ENCODE results near the gene RNF220. TPM values are rescaled to one million over a fixed set of nuclear protein-coding genes. Genes with fewer than 3 reads are reported as not detected.
A peak's percentile ranks its signal among the peaks of the same experiment; 100 is the strongest.

RNF220 gene
- total and polyA plus RNA-seq, 4 donors = 44.2 to 70.5 (median 52.8) TPM

DNA sequence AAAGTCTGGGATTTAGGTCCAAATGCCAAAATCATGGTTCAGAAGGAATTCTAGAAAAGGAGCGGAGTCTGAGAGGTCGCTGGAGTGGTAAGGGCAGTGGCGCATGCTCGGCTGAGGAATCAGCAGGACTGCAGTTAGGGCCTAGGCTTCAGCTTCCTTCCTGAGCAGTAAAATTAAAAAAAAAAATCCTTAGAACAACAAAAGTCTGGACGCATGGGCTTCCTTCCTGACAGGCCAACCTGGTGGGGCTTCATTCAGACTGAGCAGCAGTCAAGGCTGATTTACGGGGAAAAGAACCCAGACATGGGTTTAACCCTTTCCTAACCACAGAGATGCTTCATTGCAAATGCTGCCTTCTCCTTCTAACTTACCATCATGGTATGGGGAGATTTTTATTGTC, 17.1 kb downstream of the RNF220 start:
- Histone ChIP-seq H3K36me3 (ENCODE audit: control insufficient read depth in 1 of 2, insufficient read depth in 2 of 2, low read length in 1 of 2) (no peaks in the 10 kb centered on the region), H3K4me3 (ENCODE audit: low read length in 2 of 2) (no peak overlapping the region), H3K9me3 (ENCODE audit: control insufficient read depth, low read length) (no peaks in the 10 kb centered on the region), H3K27me3 (ENCODE audit: control insufficient read depth in 1 of 2, insufficient read depth in 2 of 2, low read length in 1 of 2) (no peaks in the 10 kb centered on the region), H3K27ac (ENCODE audit: low read depth in 1 of 2, low read length in 2 of 2) (no peak overlapping the region), H3K4me1 (ENCODE audit: control insufficient read depth in 1 of 2, insufficient read depth in 2 of 2, low read length in 2 of 2) (peaks cover 0 to 2% of the 10 kb centered on the region in 2 donors)
- ATAC-seq (ENCODE audit: low FRiP score) (no peak), DNase-seq (no peak)
- 63 to 64% methylated on average over 6 of the region's 6 CpGs for WGBS, 2 donors
- intact Hi-C loops (cut with DNase I) = loop anchor here (5.0 kb wide), 1 partner anchor 65 kb away; no protein-coding TSS in a partner anchor

DNA sequence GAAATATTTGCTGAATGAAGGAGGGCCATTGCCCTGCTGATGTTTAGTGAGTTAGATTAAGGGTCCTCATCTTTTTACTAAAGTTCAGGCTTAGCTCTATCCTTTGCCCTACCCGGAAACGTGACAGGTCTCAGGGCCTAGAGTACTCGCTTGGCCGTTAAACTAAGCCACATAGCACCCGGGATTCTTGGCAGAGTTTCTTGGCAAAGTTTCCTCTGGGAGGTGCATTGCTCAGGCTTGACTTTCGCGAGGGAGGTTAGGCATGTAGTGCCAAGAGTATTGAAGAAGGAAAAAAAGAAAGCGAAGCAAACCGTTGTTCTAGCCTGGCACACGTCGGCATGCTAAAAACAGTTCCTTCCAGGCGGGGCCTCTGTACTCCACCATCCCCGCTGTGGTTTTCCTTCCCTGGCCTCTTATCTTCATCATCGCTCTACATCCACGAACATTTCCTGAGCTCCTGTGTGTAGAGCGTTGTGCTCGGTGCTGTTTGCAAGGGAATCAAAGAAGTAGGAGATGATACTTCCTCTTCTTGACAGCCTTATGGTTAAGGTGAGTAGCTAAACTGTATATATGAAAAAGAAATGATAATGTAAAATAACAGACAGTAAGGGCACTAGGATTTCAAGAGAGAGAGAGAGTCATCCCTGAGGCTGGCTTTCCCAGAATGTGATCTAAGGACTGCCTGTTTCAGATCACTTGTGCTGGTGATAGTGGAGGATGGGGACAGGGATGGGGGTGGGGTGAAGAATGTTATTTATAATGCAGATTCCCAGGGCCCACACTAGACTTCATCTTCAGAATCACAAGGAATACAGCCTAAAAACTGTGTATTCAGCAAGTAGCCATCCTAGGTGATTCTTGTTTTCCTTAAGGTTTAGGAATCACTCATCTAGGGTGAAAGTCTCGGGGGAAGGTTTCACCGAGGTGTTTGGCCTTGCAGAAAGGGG, 18.8 kb downstream of the RNF220 start:
- Histone ChIP-seq H3K9me3 (ENCODE audit: control insufficient read depth, low read length) (no peaks in the 10 kb centered on the region), H3K36me3 (ENCODE audit: control insufficient read depth in 1 of 2, insufficient read depth in 2 of 2, low read length in 1 of 2) (no peaks in the 10 kb centered on the region), H3K27me3 (ENCODE audit: control insufficient read depth in 1 of 2, insufficient read depth in 2 of 2, low read length in 1 of 2) (no peaks in the 10 kb centered on the region), H3K27ac (ENCODE audit: low read depth in 1 of 2, low read length in 2 of 2) (peak overlapping the region in 1 of 2 donors; percentile 38), H3K4me3 (ENCODE audit: low read length in 2 of 2) (no peak overlapping the region), H3K4me1 (ENCODE audit: control insufficient read depth in 1 of 2, insufficient read depth in 2 of 2, low read length in 2 of 2) (peaks cover 0 to 2% of the 10 kb centered on the region in 2 donors)
- intact Hi-C loops (cut with DNase I) = loop anchor here (5.0 kb wide), 1 partner anchor 63 kb away; no protein-coding TSS in a partner anchor
- 9% methylated on average over 19 of the region's 19 CpGs for WGBS, 2 donors
- DNase-seq (peak; percentile 72 to 77), ATAC-seq (ENCODE audit: low FRiP score) (peak; percentile 85)

- DNase-seq (no peak), ATAC-seq (ENCODE audit: low FRiP score) (no peak)
- 84 to 88% methylated on average over 9 of the region's 9 CpGs for WGBS, 2 donors
- Histone ChIP-seq H3K9me3 (ENCODE audit: control insufficient read depth, low read length) (no peaks in the 10 kb centered on the region), H3K27ac (ENCODE audit: low read depth in 1 of 2, low read length in 2 of 2) (no peak overlapping the region), H3K4me1 (ENCODE audit: control insufficient read depth in 1 of 2, insufficient read depth in 2 of 2, low read length in 2 of 2) (peaks cover 0 to 2% of the 10 kb centered on the region in 2 donors), H3K36me3 (ENCODE audit: control insufficient read depth in 1 of 2, insufficient read depth in 2 of 2, low read length in 1 of 2) (no peaks in the 10 kb centered on the region), H3K27me3 (ENCODE audit: control insufficient read depth in 1 of 2, insufficient read depth in 2 of 2, low read length in 1 of 2) (no peaks in the 10 kb centered on the region), H3K4me3 (ENCODE audit: low read length in 2 of 2) (no peak overlapping the region)
- intact Hi-C loops (cut with DNase I) = loop anchor here (5.0 kb wide), 1 partner anchor 63 kb away; no protein-coding TSS in a partner anchor
Observed at GRCh38 chr1:44424747-44425146, 19.7 kb downstream of the RNF220 start.

DNA sequence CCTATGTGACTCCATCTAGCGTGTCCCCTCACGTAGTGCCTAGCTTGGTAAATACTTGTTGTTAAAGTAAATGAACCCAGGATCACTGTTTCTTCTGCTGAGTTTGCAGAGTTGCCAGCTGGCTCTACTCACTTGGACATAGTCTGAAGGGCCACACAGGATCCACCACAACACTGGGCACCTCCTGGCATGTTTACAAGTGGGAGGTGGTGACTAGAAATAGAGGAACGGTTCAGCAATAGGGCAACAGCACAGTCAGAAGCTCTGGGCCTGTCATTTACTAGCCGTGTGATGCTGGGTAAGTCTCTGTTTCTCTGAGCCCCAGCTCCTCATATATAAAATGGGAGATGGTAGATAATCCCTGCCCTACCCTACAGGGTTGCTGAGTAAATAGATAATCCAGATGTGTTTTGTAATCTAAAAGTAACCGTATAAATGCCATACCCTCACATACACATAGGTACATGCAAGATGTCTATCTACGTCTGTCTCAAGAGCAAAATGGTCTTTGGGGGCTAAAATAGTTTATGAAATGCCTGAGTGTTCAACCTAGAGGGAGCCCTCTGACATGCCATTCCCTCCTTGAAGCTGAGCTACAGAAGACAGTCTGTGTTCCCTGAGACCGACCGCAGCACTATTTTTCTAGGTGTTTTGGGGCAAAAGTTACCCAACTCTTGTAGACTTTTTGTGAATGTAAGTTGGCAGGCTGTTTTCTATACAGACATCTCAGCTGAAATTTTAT, 20.5 kb downstream of the RNF220 start:
- Histone ChIP-seq H3K4me1 (ENCODE audit: control insufficient read depth in 1 of 2, insufficient read depth in 2 of 2, low read length in 2 of 2) (peaks cover 0 to 2% of the 10 kb centered on the region in 2 donors), H3K4me3 (ENCODE audit: low read length in 2 of 2) (no peak overlapping the region), H3K27ac (ENCODE audit: low read depth in 1 of 2, low read length in 2 of 2) (no peak overlapping the region), H3K36me3 (ENCODE audit: control insufficient read depth in 1 of 2, insufficient read depth in 2 of 2, low read length in 1 of 2) (no peaks in the 10 kb centered on the region), H3K9me3 (ENCODE audit: control insufficient read depth, low read length) (no peaks in the 10 kb centered on the region), H3K27me3 (ENCODE audit: control insufficient read depth in 1 of 2, insufficient read depth in 2 of 2, low read length in 1 of 2) (no peaks in the 10 kb centered on the region)
- intact Hi-C loops (cut with DNase I) = no loop called here
- DNase-seq = no peak
- ATAC-seq (ENCODE audit: low FRiP score) = no peak
- WGBS, 2 donors = 83 to 84% methylated on average over 8 of the region's 8 CpGs

DNA sequence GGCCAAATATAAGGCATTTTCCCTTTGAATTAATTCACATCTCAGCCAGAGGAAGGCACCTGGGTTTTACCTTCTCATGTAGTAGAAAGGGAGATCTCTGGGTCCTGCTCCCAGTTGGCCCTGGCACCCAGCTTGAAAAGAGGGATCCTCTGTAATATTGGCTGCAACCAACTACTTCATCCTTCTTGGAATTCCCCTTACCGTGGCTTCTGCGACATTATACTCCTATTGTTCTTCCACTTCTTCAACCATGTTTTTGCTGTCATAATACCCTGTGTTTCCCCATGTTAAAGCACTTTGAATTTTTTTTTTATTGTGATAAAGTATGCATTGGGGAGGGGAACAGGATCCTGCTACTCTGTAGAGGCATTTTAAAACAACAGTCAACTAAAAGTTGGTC, 26.8 kb downstream of the RNF220 start:
- 88 to 90% methylated on average over 2 of the region's 2 CpGs for WGBS, 2 donors
- ATAC-seq (ENCODE audit: low FRiP score) = no peak

GRCh38 chr1:44433209-44433608, 28.2 kb downstream of the RNF220 start:
- no peaks in the 10 kb centered on the region for H3K27me3 ChIP-seq (ENCODE audit: control insufficient read depth in 1 of 2, insufficient read depth in 2 of 2, low read length in 1 of 2)
- 89% methylated on average over 2 of the region's 2 CpGs for WGBS, 2 donors
- DNase-seq (no peak), ATAC-seq (ENCODE audit: low FRiP score) (no peak)
- no peak overlapping the region for H3K27ac ChIP-seq (ENCODE audit: low read depth in 1 of 2, low read length in 2 of 2)
- intact Hi-C loops (cut with DNase I) = no loop called here
- no peak overlapping the region for H3K4me3 ChIP-seq (ENCODE audit: low read length in 2 of 2)
- H3K9me3 ChIP-seq (ENCODE audit: control insufficient read depth, low read length) = no peaks in the 10 kb centered on the region
- H3K4me1 ChIP-seq (ENCODE audit: control insufficient read depth in 1 of 2, insufficient read depth in 2 of 2, low read length in 2 of 2) = no peaks in the 10 kb centered on the region
- H3K36me3 ChIP-seq (ENCODE audit: control insufficient read depth in 1 of 2, insufficient read depth in 2 of 2, low read length in 1 of 2) = no peaks in the 10 kb centered on the region

More for the DNA sequence above, 26.8 kb downstream of the RNF220 start:
- no peak overlapping the region for H3K27ac ChIP-seq (ENCODE audit: low read depth in 1 of 2, low read length in 2 of 2)
- intact Hi-C loops (cut with DNase I) = no loop called here
- H3K27me3 ChIP-seq (ENCODE audit: control insufficient read depth in 1 of 2, insufficient read depth in 2 of 2, low read length in 1 of 2) = no peaks in the 10 kb centered on the region
- no peak for DNase-seq
- H3K9me3 ChIP-seq (ENCODE audit: control insufficient read depth, low read length) = no peaks in the 10 kb centered on the region
- no peaks in the 10 kb centered on the region for H3K36me3 ChIP-seq (ENCODE audit: control insufficient read depth in 1 of 2, insufficient read depth in 2 of 2, low read length in 1 of 2)
- H3K4me1 ChIP-seq (ENCODE audit: control insufficient read depth in 1 of 2, insufficient read depth in 2 of 2, low read length in 2 of 2) = no peaks in the 10 kb centered on the region
- no peak overlapping the region for H3K4me3 ChIP-seq (ENCODE audit: low read length in 2 of 2)

GRCh38 chr1:44436401-44437106, 31.5 kb downstream of the RNF220 start:
- Histone ChIP-seq H3K36me3 (ENCODE audit: control insufficient read depth in 1 of 2, insufficient read depth in 2 of 2, low read length in 1 of 2) (no peaks in the 10 kb centered on the region), H3K27me3 (ENCODE audit: control insufficient read depth in 1 of 2, insufficient read depth in 2 of 2, low read length in 1 of 2) (no peaks in the 10 kb centered on the region), H3K9me3 (ENCODE audit: control insufficient read depth, low read length) (no peaks in the 10 kb centered on the region), H3K4me3 (ENCODE audit: low read length in 2 of 2) (no peak overlapping the region), H3K4me1 (ENCODE audit: control insufficient read depth in 1 of 2, insufficient read depth in 2 of 2, low read length in 2 of 2) (no peaks in the 10 kb centered on the region), H3K27ac (ENCODE audit: low read depth in 1 of 2, low read length in 2 of 2) (no peak overlapping the region)
- no peak for DNase-seq
- intact Hi-C loops (cut with DNase I) = no loop called here
- WGBS, 2 donors = 83 to 85% methylated on average over 5 of the region's 5 CpGs
- no peak for ATAC-seq (ENCODE audit: low FRiP score)

DNA sequence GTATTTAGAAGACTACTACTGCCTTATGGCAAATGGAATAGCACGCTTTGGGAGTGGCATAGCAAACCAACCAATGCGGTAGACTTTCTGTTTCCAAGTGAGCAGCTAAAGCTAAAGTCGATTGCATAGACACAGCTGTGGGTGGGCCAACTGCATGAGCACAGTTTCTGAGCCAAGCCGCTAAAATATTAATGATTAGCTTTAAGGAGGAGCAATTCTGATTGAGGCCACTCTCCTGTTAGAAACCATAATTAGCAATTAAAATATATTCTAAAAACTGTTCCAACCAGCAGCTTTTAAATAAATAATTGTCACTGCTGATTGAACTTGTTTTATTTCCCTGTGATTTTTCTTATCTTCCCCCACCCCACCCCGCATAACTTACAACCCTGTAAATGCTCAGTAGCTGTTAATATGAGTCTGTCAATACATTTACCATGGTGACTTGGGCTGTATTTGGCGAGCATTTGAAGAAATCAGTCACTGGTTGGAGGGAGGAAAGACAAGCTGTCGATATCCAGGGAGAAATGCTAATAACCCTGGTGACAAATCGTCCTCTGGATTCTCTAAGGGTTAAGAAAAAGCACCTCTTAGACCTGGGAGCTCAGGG, 32.2 kb downstream of the RNF220 start:
- DNase-seq = no peak
- 74 to 80% methylated on average over 8 of the region's 8 CpGs for WGBS, 2 donors
- no peaks in the 10 kb centered on the region for H3K4me1 ChIP-seq (ENCODE audit: control insufficient read depth in 1 of 2, insufficient read depth in 2 of 2, low read length in 2 of 2)
- intact Hi-C loops (cut with DNase I) = no loop called here
- ATAC-seq (ENCODE audit: low FRiP score) = no peak
- H3K27me3 ChIP-seq (ENCODE audit: control insufficient read depth in 1 of 2, insufficient read depth in 2 of 2, low read length in 1 of 2) = no peaks in the 10 kb centered on the region
- no peak overlapping the region for H3K4me3 ChIP-seq (ENCODE audit: low read length in 2 of 2)
- no peaks in the 10 kb centered on the region for H3K36me3 ChIP-seq (ENCODE audit: control insufficient read depth in 1 of 2, insufficient read depth in 2 of 2, low read length in 1 of 2)
- H3K9me3 ChIP-seq (ENCODE audit: control insufficient read depth, low read length) = no peaks in the 10 kb centered on the region
- H3K27ac ChIP-seq (ENCODE audit: low read depth in 1 of 2, low read length in 2 of 2) = no peak overlapping the region

Measured in aorta (tissue), 5 donors.